H9 (cell line): Measurements from ENCODE around the gene SMIM23. TPM values are rescaled to one million over a fixed set of nuclear protein-coding genes. Genes with fewer than 3 reads are reported as not detected.

Experiments used
- DNase-seq: peaks from one replicate; pipeline ENCODE4 v3.0.0-alpha.2; 2017
- H2AFZ ChIP-seq: one replicate; pipeline ENCODE4 v1.6.1; 2013; ENCODE audit warnings: mild to moderate bottlenecking, low read length, control low read depth, moderate library complexity
- H2AK5ac ChIP-seq: 2 replicates; pipeline ENCODE4 v1.6.1; 2013; ENCODE audit warnings: low read length, control low read depth, mixed read lengths; ENCODE audit not compliant: insufficient read length
- H2BK120ac ChIP-seq: one replicate; pipeline ENCODE4 v1.6.1; 2013; ENCODE audit warnings: low read depth, mild to moderate bottlenecking, low read length, control low read depth, inconsistent platforms; ENCODE audit not compliant: poor library complexity, severe bottlenecking
- H2BK12ac ChIP-seq: 2 replicates; pipeline ENCODE4 v1.6.1; 2013; ENCODE audit warnings: low read length, control low read depth, mixed read lengths, low read depth; ENCODE audit not compliant: insufficient read length
- H2BK15ac ChIP-seq: 2 replicates; pipeline ENCODE4 v1.6.1; 2013; ENCODE audit warnings: low read depth, low read length, control low read depth
- H2BK20ac ChIP-seq: one replicate; pipeline ENCODE4 v1.6.1; 2013; ENCODE audit warnings: low read depth, mild to moderate bottlenecking, low read length, control low read depth, inconsistent platforms; ENCODE audit not compliant: poor library complexity, severe bottlenecking
- H2BK5ac ChIP-seq: 2 replicates; pipeline ENCODE4 v1.6.1; 2013; ENCODE audit warnings: low read length, control low read depth, mixed read lengths; ENCODE audit not compliant: insufficient read length
- H3K14ac ChIP-seq: 2 replicates; pipeline ENCODE4 v1.6.1; 2013; ENCODE audit warnings: low read length, control low read depth; ENCODE audit not compliant: insufficient read depth
- H3K18ac ChIP-seq: 2 replicates; pipeline ENCODE4 v1.6.1; 2013; ENCODE audit warnings: low read depth, mild to moderate bottlenecking, mixed read lengths, low read length, control low read depth; ENCODE audit not compliant: insufficient read length
- H3K23ac ChIP-seq: 2 replicates; pipeline ENCODE4 v1.6.1; 2013; ENCODE audit warnings: low read length, control low read depth, mixed read lengths, low read depth; ENCODE audit not compliant: insufficient read length
- H3K23me2 ChIP-seq: 2 replicates; pipeline ENCODE4 v1.6.1; 2013; ENCODE audit warnings: low read depth, mild to moderate bottlenecking, mixed read lengths, low read length, control low read depth; ENCODE audit not compliant: insufficient read length, poor library complexity, severe bottlenecking
- H3K27ac ChIP-seq: 2 replicates; pipeline ENCODE4 v1.5.1; 2013; ENCODE audit warnings: low read length, control low read depth, mixed read lengths, low read depth; ENCODE audit not compliant: insufficient read length
- H3K27me3 ChIP-seq: 2 replicates; pipeline ENCODE4 v1.6.1; 2013; ENCODE audit warnings: low read length, control low read depth, inconsistent platforms; ENCODE audit not compliant: insufficient read depth
- H3K4ac ChIP-seq: 2 replicates; pipeline ENCODE4 v1.6.1; 2013; ENCODE audit warnings: low read depth, mild to moderate bottlenecking, control low read depth, inconsistent platforms, low read length, moderate library complexity
- H3K4me1 ChIP-seq: 2 replicates; pipeline ENCODE4 v1.6.1; 2013; ENCODE audit warnings: low read length, control low read depth, inconsistent platforms; ENCODE audit not compliant: insufficient read depth
- H3K4me2 ChIP-seq: 2 replicates; pipeline ENCODE4 v1.6.1; 2013; ENCODE audit warnings: low read length, control low read depth, mixed read lengths; ENCODE audit not compliant: insufficient read length, insufficient read depth
- H3K56ac ChIP-seq: 2 replicates; pipeline ENCODE4 v1.6.1; 2013; ENCODE audit warnings: low read depth, mild to moderate bottlenecking, mixed read lengths, low read length, control low read depth; ENCODE audit not compliant: insufficient read length
- H3K79me1 ChIP-seq: 2 replicates; pipeline ENCODE4 v1.6.1; 2013; ENCODE audit warnings: low read depth, mild to moderate bottlenecking, moderate library complexity, low read length, control low read depth, inconsistent platforms; ENCODE audit not compliant: insufficient read depth, poor library complexity, severe bottlenecking
- H3K79me2 ChIP-seq: 2 replicates; pipeline ENCODE4 v1.6.1; 2013; ENCODE audit warnings: low read length, control low read depth, inconsistent platforms; ENCODE audit not compliant: insufficient read depth
- H3K9ac ChIP-seq: 2 replicates; pipeline ENCODE4 v1.6.1; 2013; ENCODE audit warnings: low read length, control low read depth, mixed read lengths; ENCODE audit not compliant: insufficient read length; ENCODE audit errors: extremely low read depth
- H3K9me3 ChIP-seq: one replicate; pipeline ENCODE4 v1.6.1; 2013; ENCODE audit warnings: low read depth, low read length, inconsistent platforms; ENCODE audit not compliant: control insufficient read depth
- H3T11ph ChIP-seq: one replicate; pipeline ENCODE4 v1.6.1; 2013; ENCODE audit warnings: mild to moderate bottlenecking, low read length, control low read depth, inconsistent platforms
- H4K20me1 ChIP-seq: one replicate; pipeline ENCODE4 v1.6.1; 2013; ENCODE audit not compliant: control insufficient read depth, insufficient read length, insufficient read depth
- H4K5ac ChIP-seq: 2 replicates; pipeline ENCODE4 v1.6.1; 2013; ENCODE audit warnings: low read depth, mild to moderate bottlenecking, mixed read lengths, low read length, control low read depth; ENCODE audit not compliant: insufficient read length
- H4K8ac ChIP-seq: replicated peaks from 2 replicates; pipeline ENCODE4 v1.6.1; 2013; ENCODE audit warnings: low read length, control low read depth, mixed read lengths, low read depth; ENCODE audit not compliant: insufficient read length
- H4K91ac ChIP-seq: 2 replicates; pipeline ENCODE4 v1.6.1; 2013; ENCODE audit warnings: low read depth, mild to moderate bottlenecking, moderate library complexity, mixed read lengths, low read length, control low read depth; ENCODE audit not compliant: insufficient read length
- H3K27ac Mint-ChIP-seq, 3 experiments: 2 replicates in 2 of 3; 3 replicates in 1 of 3; pipeline ENCODE4 v1.8.0; 2020 to 2021; ENCODE audit warnings: mixed read lengths in 3 of 3, mild to moderate bottlenecking in 1 of 3, moderate library complexity in 1 of 3
- H3K27me3 Mint-ChIP-seq: 2 replicates; pipeline ENCODE4 v1.8.0; 2021; ENCODE audit warnings: low read depth, mild to moderate bottlenecking, moderate library complexity, mixed read lengths
- H3K36me3 Mint-ChIP-seq, 3 experiments: 2 replicates in 2 of 3; 3 replicates in 1 of 3; pipeline ENCODE4 v1.8.0; 2020 to 2021; ENCODE audit warnings: low read depth in 3 of 3, mixed read lengths in 3 of 3; ENCODE audit not compliant: insufficient read depth in 1 of 3
- H3K4me1 Mint-ChIP-seq, 2 experiments: 2 replicates each; pipeline ENCODE4 v1.8.0; 2020; ENCODE audit warnings: mixed read lengths in 2 of 2
- H3K4me3 Mint-ChIP-seq, 2 experiments: 2 replicates in 1 of 2; 3 replicates in 1 of 2; pipeline ENCODE4 v1.8.0; 2020 to 2021; ENCODE audit warnings: mild to moderate bottlenecking in 2 of 2, mixed read lengths in 2 of 2, moderate library complexity in 1 of 2
- H3K9me3 Mint-ChIP-seq, 2 experiments: 2 replicates in 1 of 2; 3 replicates in 1 of 2; pipeline ENCODE4 v1.8.0; 2020; ENCODE audit warnings: mild to moderate bottlenecking in 2 of 2, mixed read lengths in 2 of 2, moderate library complexity in 1 of 2
- CTCF ChIP-seq: fragments of 200-600 bp; sonication (generic); conservative IDR thresholded peaks from 3 replicates; pipeline ENCODE4 v1.8.0; 2021; ENCODE audit warnings: antibody characterized with exemption, mild to moderate bottlenecking
- WGBS: extraction: QIAGEN DNeasy Blood & Tissue Kit; methylation state at CpG from one replicate; pipeline ENCODE4 v1.1.7; 2013; ENCODE audit warnings: missing lambda C conversion rate, low lambda C conversion rate, mixed read lengths; ENCODE audit not compliant: insufficient read length; ENCODE audit errors: extremely low coverage; 5-methylcytosine and 5-hydroxymethylcytosine counted together
- total RNA-seq: library from RNA; stranded (reverse); gene quantifications from 2 replicates; pipeline ENCODE4 v1.2.1, GENCODE V29; 2021

Gene SMIM23
- total RNA-seq, 1 experiment from 2014 or later = not detected

GRCh38 chr5:171748720-171749119 is 36.9 kb upstream of the SMIM23 start:
- no peak overlapping the region for H3K27ac ChIP-seq
- H2BK120ac ChIP-seq = no peak overlapping the region
- no peaks in the 10 kb centered on the region for H4K20me1 ChIP-seq
- no CpG with 5 or more reads among the region's 6 CpGs for WGBS
- no peak overlapping the region for H3K56ac ChIP-seq
- no peak overlapping the region for H2AFZ ChIP-seq
- H3K9me3 Mint-ChIP-seq = no peaks in the 10 kb centered on the region
- DNase-seq = no peak
- no peak overlapping the region for H4K91ac ChIP-seq
- no peaks in the 10 kb centered on the region; the same call in 1 of the 2 replicates for H3K27me3 ChIP-seq
- no peaks in the 10 kb centered on the region for H3K4me1 Mint-ChIP-seq
- H3K27me3 Mint-ChIP-seq = peaks cover 15% of the 10 kb centered on the region
- H3K4ac ChIP-seq = no peak overlapping the region
- no peak overlapping the region for H3K14ac ChIP-seq
- no peak overlapping the region for H4K5ac ChIP-seq
- H2BK15ac ChIP-seq = no peak overlapping the region
- H3K18ac ChIP-seq = no peak overlapping the region
- no peak for TF ChIP-seq CTCF
- H3K4me3 Mint-ChIP-seq = no peak overlapping the region
- H3K36me3 Mint-ChIP-seq = no peaks in the 10 kb centered on the region
- no peak overlapping the region for H2AK5ac ChIP-seq
- no peak overlapping the region for H4K8ac ChIP-seq
- H3K23ac ChIP-seq = no peak overlapping the region
- H3K23me2 ChIP-seq = no peaks in the 10 kb centered on the region
- H3K27ac Mint-ChIP-seq = peak overlapping the region in 1 of 3 experiments; percentile 69; a peak in 1 of 7 replicates
- H3T11ph ChIP-seq = no peak overlapping the region
- H2BK20ac ChIP-seq = no peak overlapping the region
- H3K79me2 ChIP-seq = no peaks in the 10 kb centered on the region
- H3K4me1 ChIP-seq = no peaks in the 10 kb centered on the region
- no peak overlapping the region for H3K4me2 ChIP-seq
- H2BK12ac ChIP-seq = no peak overlapping the region
- no peaks in the 10 kb centered on the region for H3K79me1 ChIP-seq
- no peaks in the 10 kb centered on the region for H3K9me3 ChIP-seq
- no peak overlapping the region for H2BK5ac ChIP-seq
- no peak overlapping the region for H3K9ac ChIP-seq
